GM23248 (cell line): ENCODE measurements around the gene TEX19. TPM values are rescaled to one million over a fixed set of nuclear protein-coding genes. Genes with fewer than 3 reads are reported as not detected.

Source experiments
- DNase-seq: peaks from one replicate; pipeline ENCODE4 v3.0.0-alpha.2; 2015
- H2AFZ ChIP-seq: fragments of 200-600 bp; sonication (generic); 2 replicates; pipeline ENCODE4 v1.6.1; 2016; ENCODE audit warnings: antibody characterized with exemption
- H3F3A ChIP-seq: fragments of 200-600 bp; sonication (generic); 2 replicates; pipeline ENCODE4 v1.6.1; 2016; ENCODE audit warnings: mild to moderate bottlenecking, antibody characterized with exemption, mixed run types; ENCODE audit not compliant: insufficient read depth
- H3K27ac ChIP-seq: fragments of 200-600 bp; sonication (generic); 2 replicates; pipeline ENCODE4 v1.5.1; 2016; ENCODE audit warnings: mild to moderate bottlenecking
- H3K27me3 ChIP-seq: fragments of 200-600 bp; sonication (generic); replicated peaks from 2 replicates; pipeline ENCODE4 v1.6.1; 2016; ENCODE audit warnings: mild to moderate bottlenecking; ENCODE audit not compliant: insufficient read depth
- H3K36me3 ChIP-seq: fragments of 200-600 bp; sonication (generic); 2 replicates; pipeline ENCODE4 v1.6.1; 2016; ENCODE audit warnings: low read depth, mild to moderate bottlenecking
- H3K4me1 ChIP-seq: fragments of 200-600 bp; sonication (generic); 2 replicates; pipeline ENCODE4 v1.6.1; 2016; ENCODE audit warnings: mild to moderate bottlenecking; ENCODE audit not compliant: insufficient read depth
- H3K4me2 ChIP-seq: fragments of 200-600 bp; sonication (generic); one replicate; pipeline ENCODE4 v1.6.1; 2016; ENCODE audit warnings: mild to moderate bottlenecking; ENCODE audit not compliant: unreplicated experiment
- H3K4me3 ChIP-seq: fragments of 200-600 bp; sonication (generic); 2 replicates; pipeline ENCODE4 v1.5.1; 2016; ENCODE audit warnings: mild to moderate bottlenecking
- H3K79me2 ChIP-seq: fragments of 200-600 bp; sonication (generic); 2 replicates; pipeline ENCODE4 v1.6.1; 2016; ENCODE audit warnings: mild to moderate bottlenecking; ENCODE audit not compliant: insufficient read depth
- H3K9ac ChIP-seq: fragments of 200-600 bp; sonication (generic); 2 replicates; pipeline ENCODE4 v1.6.1; 2016; ENCODE audit warnings: mild to moderate bottlenecking
- H3K9me2 ChIP-seq: fragments of 200-600 bp; sonication (generic); 2 replicates; pipeline ENCODE4 v1.6.1; 2016; ENCODE audit warnings: mixed run types, mild to moderate bottlenecking, moderate library complexity; ENCODE audit not compliant: insufficient read depth
- H3K9me3 ChIP-seq: fragments of 200-600 bp; sonication (generic); one replicate; pipeline ENCODE4 v1.6.1; 2017; ENCODE audit warnings: low read depth
- H4K20me1 ChIP-seq: fragments of 200-600 bp; sonication (generic); 2 replicates; pipeline ENCODE4 v1.6.0; 2016; ENCODE audit not compliant: insufficient read depth
- EZH2 ChIP-seq: fragments of 200-600 bp; sonication (generic); IDR thresholded peaks from 2 replicates; pipeline ENCODE4 v1.6.1; 2018; ENCODE audit warnings: antibody characterized with exemption, mild to moderate bottlenecking; ENCODE audit not compliant: insufficient read depth, poor library complexity, severe bottlenecking
- EZH2phosphoT487 ChIP-seq: fragments of 200-600 bp; sonication (generic); IDR thresholded peaks from 2 replicates; pipeline ENCODE4 v1.6.1; 2018; ENCODE audit warnings: antibody characterized with exemption, moderate library complexity, mild to moderate bottlenecking, low read depth; ENCODE audit not compliant: insufficient read depth
- WGBS, 2 experiments: methylation state at CpG; one replicate each; pipeline ENCODE4 v1.1.6; 2015 to 2017; ENCODE audit warnings: low lambda C conversion rate in 2 of 2, low coverage in 1 of 2; ENCODE audit errors: missing lambda C conversion rate in 2 of 2; 5-methylcytosine and 5-hydroxymethylcytosine counted together
- in situ Hi-C: fragments of 300-500 bp; cut with MboI; formaldehyde crosslinking; loops from 2 replicates; pipeline ENCODE4 v1.15.0; 2020
- polyA plus RNA-seq: library from polyadenylated mRNA; unstranded; fragments of >200 nt; fragmentation: Nextera tagmentation; extraction: Ambion mirVana; gene quantifications from 2 replicates; pipeline ENCODE4 v1.2.1, GENCODE V29; 2016
- total RNA-seq: library from RNA; depleted of rRNA; stranded (reverse); fragments of >200 nt; shearing (Covaris generic); gene quantifications from 2 replicates; pipeline ENCODE4 v1.2.3, GENCODE V29; 2014

Gene TEX19
- total and polyA plus RNA-seq, 2 experiments from 2014 or later: not detected

DNA sequence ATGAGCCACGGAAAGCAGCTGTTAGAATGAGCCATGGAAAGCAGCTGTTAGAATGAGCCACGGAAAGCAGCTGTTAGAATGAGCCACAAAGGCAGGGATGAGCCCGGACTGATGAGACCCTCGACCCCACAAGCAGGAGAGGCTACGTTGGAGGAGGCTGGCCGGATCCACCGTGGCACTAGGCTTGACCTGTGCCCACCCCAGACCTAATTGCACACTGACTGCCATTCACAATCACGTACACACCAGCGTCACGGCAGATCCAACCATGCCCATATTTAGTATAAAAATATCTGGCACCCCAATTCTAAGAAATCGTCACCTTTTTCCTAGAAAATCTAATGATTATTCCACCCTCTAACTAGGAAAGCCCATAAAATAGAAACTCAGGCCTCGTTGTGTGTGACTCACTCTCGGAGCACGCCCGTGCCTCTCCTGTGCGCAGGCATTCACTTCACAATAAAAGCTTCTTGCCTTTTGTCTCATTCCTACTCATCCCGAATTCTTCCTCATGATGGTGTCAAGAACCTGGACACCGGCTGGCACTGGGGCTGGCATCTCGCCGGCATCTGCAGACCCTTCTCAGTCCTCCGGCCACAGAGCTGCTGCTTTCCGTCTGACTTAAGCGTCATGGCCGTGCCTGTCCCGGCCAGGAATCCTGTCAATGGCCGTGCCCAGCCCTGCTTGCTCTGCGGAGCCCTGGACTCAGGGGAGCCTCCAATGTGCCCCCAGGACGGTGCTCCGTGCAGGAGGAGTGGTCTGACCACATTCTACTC lies 20.0 kb upstream of the TEX19 start:
- H3K9me2 ChIP-seq: no peaks in the 10 kb centered on the region
- H4K20me1 ChIP-seq: no peaks in the 10 kb centered on the region
- no peaks in the 10 kb centered on the region for H3F3A ChIP-seq
- H3K4me1 ChIP-seq: peaks cover 5% of the 10 kb centered on the region; the same call in 1 of the 2 replicates
- no peaks in the 10 kb centered on the region for H3K79me2 ChIP-seq
- H3K4me2 ChIP-seq: peak overlapping the region; percentile 91
- H2AFZ ChIP-seq: peak overlapping the region; percentile 87
- H3K9ac ChIP-seq: peak overlapping the region; percentile 28
- in situ Hi-C loops: no loop called here
- WGBS, 2 experiments: 3 to 4% methylated on average over 29 of the region's 29 CpGs
- TF ChIP-seq EZH2phosphoT487 (no peak), EZH2 (no peak)
- no peaks in the 10 kb centered on the region for H3K36me3 ChIP-seq
- H3K27ac ChIP-seq: no peak overlapping the region
- H3K4me3 ChIP-seq: peak overlapping the region; percentile 64
- DNase-seq: peak; percentile 86
- H3K9me3 ChIP-seq: no peaks in the 10 kb centered on the region
- no peaks in the 10 kb centered on the region for H3K27me3 ChIP-seq

- H3K79me2 ChIP-seq: no peaks in the 10 kb centered on the region
- no peak overlapping the region for H3K27ac ChIP-seq
- no peaks in the 10 kb centered on the region for H3F3A ChIP-seq
- peak overlapping the region; percentile 91 for H3K4me2 ChIP-seq
- 35 to 48% methylated on average over 8 to 10 of the region's 10 CpGs for whole genome bisulfite sequencing, 2 experiments
- no peaks in the 10 kb centered on the region for H3K9me2 ChIP-seq
- no peaks in the 10 kb centered on the region for H3K27me3 ChIP-seq
- no peaks in the 10 kb centered on the region for H3K36me3 ChIP-seq
- no peaks in the 10 kb centered on the region for H3K9me3 ChIP-seq
- DNase-seq: no peak
- in situ Hi-C loops: no loop called here
- H3K4me3 ChIP-seq: peak overlapping the region; percentile 64
- peaks cover 5% of the 10 kb centered on the region; the same call in 1 of the 2 replicates for H3K4me1 ChIP-seq
- H3K9ac ChIP-seq: peak overlapping the region; percentile 28
- H4K20me1 ChIP-seq: no peaks in the 10 kb centered on the region
- TF ChIP-seq EZH2: no peak
- no peak for TF ChIP-seq EZH2phosphoT487
- peak overlapping the region; percentile 87 for H2AFZ ChIP-seq
Observed at GRCh38 chr17:82339634-82340580, 19.1 kb upstream of the TEX19 start.

GRCh38 chr17:82342361-82343079 lies 16.5 kb upstream of the TEX19 start:
- Histone ChIP-seq H3K9me2 (no peaks in the 10 kb centered on the region), H3K27ac (no peak overlapping the region), H4K20me1 (no peaks in the 10 kb centered on the region), H3K27me3 (no peaks in the 10 kb centered on the region), H3K9me3 (no peaks in the 10 kb centered on the region), H3K4me2 (no peak overlapping the region), H3K36me3 (no peaks in the 10 kb centered on the region), H3K4me3 (no peak overlapping the region), H3K4me1 (peaks cover 5% of the 10 kb centered on the region; the same call in 1 of the 2 replicates), H3K9ac (no peak overlapping the region), H3K79me2 (no peaks in the 10 kb centered on the region), H3F3A (no peaks in the 10 kb centered on the region), H2AFZ (no peak overlapping the region)
- 83 to 85% methylated on average over 25 to 28 of the region's 28 CpGs for WGBS, 2 experiments
- in situ Hi-C loops: no loop called here
- TF ChIP-seq EZH2: no peak
- no peak for TF ChIP-seq EZH2phosphoT487
- DNase-seq: no peak

GRCh38 chr17:82343560-82343959 lies 15.5 kb upstream of the TEX19 start:
- no peaks in the 10 kb centered on the region for H3K9me2 ChIP-seq
- H3K36me3 ChIP-seq: no peaks in the 10 kb centered on the region
- DNase-seq: no peak
- H3K79me2 ChIP-seq: no peaks in the 10 kb centered on the region
- H3K9me3 ChIP-seq: no peaks in the 10 kb centered on the region
- no peaks in the 10 kb centered on the region for H3K27me3 ChIP-seq
- H3K4me3 ChIP-seq: no peak overlapping the region
- H3K4me1 ChIP-seq: peaks cover 5% of the 10 kb centered on the region; the same call in 1 of the 2 replicates
- TF ChIP-seq EZH2: no peak
- no peak for TF ChIP-seq EZH2phosphoT487
- WGBS, 2 experiments: 84 to 86% methylated on average over 5 of the region's 5 CpGs
- no peak overlapping the region for H3K9ac ChIP-seq
- no peak overlapping the region for H3K27ac ChIP-seq
- in situ Hi-C loops: no loop called here
- no peak overlapping the region for H2AFZ ChIP-seq
- no peaks in the 10 kb centered on the region for H3F3A ChIP-seq
- no peaks in the 10 kb centered on the region for H4K20me1 ChIP-seq
- no peak overlapping the region for H3K4me2 ChIP-seq
